ENCODE data around the gene BACE2.
"Not testable (repeated sequence)": the region's sequence is repeated elsewhere in the genome, so short reads cannot be mapped to it uniquely, and the experiment has no call there.

BACE2 gene

DNA sequence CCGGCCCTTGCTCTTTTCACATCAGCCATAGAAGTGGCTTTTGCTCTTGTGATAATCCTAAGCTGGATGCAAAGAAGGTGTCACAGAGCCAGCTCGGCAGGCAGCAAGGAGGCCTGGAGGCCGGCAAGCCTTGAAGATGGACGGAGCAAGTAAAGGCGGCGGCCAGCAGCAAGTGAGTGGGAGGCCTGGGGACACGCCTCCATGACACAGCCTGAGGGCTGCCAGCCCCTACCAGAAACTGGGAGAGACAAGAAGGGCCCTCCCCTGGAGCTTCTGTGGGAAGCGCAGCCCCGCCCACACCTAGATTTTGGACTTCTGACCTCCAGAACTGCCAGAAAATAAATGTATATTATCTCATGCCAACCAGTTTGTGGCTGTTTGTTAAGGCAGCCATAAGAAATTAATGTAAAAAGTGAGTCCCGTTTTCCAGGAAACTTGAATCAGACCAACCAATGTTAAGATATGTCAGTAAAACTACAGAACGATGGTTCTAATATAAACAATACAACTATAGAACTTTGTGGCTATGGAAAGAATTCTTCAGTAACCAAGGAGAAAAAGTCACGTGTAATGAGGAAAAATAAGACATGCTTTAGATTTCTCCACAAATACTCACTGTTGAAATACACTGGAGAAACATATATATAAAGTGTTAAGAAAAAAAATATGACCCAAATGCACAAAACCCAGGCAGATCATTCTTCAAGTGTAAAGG lies 49.9 kb downstream of the BACE2 start:
- no peak for DNase-seq

DNA sequence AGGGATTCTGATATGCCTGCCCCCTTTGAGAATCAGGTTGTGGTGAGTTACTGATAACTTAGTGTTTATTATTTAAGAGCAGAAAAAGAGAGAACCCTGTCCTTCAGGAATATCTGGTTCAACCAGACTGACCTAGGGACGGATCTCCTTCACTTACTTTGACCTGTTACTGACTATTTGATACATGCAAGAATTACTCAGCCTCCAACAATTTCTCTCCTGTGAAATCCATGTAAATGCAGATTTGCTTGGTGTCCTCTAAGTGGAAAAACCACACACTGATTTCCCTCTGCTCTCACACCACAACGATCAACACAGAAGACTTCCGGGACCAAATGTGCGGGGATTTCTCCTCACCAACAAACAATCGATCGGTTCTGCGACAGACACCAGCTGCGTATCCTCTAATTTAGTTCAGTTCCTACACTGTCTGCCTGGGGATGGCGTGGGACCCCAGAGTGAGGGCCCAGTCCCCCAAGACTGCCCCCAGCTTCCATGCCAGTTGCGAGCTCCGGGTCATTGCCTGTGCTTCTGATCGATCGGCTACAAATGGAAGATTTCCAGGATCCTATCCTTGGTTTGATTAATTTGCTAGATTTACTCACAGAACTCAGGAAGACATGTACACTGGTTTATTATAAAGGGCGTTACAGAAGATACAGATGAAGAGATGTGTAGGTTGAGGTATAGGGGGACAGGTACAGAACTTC lies 51.7 kb downstream of the BACE2 start:
- DNase-seq = no peak

DNA sequence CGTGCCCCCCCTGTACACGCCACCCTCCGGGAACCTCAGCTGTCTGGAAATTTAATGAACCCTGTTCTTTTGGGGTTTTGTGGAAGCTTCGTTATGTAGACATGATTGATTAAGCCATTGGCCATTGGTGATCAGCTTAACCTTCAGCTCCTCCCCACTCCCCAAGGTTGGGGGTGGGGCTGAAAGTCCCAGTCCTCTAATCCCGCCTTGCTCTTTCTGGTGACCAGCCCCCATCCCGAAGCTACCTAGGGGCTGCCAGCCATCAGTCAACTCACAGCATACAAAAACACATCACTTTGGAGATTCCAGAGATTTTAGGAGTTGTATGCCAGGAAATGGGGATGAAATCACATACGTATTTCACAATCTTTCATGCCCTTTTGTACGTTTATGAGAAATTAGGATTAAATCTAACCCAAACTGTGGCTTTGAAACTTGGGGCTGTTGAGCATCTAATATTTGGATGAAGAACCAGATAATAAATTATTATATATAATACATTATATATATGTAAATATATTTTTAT lies 52.3 kb downstream of the BACE2 start:
- DNase-seq = no peak

DNA sequence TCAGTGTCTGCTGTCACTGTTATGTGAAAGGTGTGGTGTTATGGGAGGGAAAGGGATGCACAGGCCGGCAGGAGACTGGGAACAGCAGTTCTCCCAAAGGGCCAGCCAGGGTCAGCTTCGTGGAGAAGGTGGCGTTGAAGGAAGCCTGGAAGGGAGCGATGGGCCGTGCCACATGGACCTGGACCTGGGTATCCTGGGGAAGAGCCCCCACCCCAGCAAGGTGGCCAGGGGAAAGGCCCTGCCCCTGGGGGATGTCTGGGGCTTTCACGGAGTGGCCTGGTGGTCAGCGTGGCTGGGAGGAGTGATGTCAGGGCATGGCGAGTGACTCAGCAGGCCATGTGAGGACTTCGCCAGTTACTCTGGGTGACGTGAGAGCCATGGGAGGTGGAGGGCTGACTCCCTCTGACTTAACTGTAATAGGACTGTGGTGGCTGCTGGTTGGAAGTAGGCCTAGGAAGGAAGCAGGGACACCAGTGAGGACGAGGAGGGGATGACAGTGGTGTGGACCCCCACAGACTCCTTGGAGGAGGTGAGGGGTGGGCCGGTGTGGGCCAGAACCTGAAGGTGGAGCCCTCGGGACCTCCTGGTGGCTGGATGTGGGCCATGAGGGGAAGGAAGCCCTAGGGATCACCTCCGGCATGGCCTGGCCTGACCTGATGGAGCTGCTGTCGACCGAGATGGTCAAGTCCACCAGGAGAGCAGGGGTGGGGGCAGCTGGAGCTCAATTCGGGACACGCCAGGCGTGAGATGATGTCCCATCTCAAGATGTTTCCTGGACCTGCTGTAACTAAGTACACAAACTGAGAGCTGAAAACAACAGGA lies 54.5 kb downstream of the BACE2 start:
- DNase-seq = no peak

DNA sequence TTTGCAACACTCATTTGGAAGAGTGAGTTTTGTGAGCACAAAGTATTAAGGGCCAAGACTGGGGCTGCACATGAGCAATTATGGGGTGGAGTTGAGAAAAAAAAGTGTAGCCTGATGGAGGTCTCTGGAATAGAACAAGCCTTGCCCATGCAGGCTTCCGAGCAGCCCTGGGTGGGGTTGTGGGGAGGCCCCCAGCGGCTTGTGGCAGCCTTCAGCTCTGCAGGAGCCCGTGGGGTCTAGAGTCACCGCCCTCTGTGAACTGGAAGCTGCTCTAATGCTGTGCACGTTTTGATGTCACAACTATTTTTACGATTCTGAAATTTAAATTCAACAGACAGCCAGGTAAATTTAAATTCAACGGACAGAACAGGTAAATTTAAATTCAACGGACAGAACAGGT lies 58.9 kb downstream of the BACE2 start:
- DNase-seq = no peak

DNA sequence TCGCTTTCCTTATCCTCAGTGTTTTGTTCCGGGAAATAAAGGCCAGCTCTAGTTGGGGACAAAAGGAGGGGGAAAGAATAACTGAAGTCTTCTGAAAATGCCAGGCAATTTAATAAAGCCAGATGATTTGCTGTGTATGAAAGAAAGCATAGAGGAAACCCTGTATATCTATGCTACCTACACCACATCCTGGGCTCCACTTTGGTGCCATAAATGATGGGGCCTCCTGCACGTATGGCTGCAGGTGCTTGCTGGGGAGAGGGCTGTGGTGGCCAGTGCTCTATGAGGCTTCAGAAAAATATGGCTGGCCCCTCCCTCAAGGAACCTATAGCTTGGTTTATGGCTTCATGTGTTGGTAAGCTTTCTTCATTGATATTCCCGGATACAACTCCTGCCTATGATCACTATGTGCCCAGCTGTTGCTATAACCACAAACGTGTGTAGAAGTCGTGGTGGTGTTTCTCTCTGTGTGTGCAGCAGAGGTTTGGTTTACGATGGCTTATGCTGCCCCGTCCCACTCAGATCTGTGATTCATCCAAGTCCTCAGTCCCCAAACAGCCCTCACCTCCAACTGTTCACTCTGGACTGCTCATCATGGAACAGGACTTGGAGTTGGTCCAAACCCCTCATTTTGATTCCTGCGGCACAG lies 59.5 kb downstream of the BACE2 start:
- DNase-seq = no peak

DNA sequence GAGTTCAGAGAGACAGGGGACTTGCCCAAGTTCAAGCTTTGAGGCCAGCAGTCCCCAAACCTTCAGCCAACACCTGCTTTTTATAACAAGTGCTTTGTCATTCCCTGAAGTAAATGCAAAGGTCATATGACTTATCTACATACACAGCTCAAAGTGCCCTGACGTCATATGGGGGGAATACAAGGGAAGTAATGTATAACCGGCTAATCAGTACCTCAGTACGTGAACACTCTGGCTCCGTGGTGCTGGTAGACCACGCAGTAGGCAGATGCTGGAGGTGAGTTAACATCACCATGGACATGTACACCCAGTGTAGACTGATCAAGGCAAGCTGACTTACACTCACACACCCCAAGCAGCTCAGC lies 60.0 kb downstream of the BACE2 start:
- no peak for DNase-seq

DNA sequence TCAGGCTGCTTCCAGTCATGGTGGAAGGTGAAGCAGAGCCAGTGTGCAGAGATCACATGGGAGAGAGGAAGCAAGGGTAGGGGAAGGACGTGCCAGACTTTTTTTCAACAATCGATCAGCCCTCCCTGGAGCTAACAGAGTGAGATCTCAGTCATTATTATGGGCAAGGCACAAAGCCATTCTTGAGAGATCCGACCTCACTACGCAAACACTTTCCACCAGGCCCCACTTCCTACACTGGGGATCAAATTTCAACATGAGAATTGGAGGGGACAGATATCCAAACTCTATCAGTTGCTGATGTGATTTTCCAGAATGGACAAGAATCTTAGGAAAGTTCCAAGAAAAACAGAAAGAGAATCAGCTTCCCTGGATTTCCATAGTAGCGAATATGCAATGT lies 60.5 kb downstream of the BACE2 start:
- DNase-seq = no peak

DNA sequence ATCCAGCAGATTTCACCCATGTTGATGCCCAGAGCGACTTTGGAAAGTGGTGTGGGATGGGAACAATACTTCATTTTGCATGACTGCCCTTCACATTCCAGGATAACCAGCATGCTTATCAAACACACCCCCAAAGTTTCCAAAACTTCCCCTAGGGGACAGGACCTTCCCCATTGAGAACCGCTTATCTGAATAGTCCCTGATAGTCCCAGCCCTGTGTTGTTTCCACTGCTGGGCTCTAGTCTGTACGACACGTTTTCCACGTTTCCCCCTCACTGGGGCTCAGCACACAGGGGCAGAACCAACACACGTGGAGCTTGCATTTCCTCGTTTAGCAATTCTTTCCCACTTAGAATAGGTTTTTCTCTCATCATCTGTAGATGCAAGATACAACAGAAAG lies 61.0 kb downstream of the BACE2 start:
- DNase-seq = no peak

DNA sequence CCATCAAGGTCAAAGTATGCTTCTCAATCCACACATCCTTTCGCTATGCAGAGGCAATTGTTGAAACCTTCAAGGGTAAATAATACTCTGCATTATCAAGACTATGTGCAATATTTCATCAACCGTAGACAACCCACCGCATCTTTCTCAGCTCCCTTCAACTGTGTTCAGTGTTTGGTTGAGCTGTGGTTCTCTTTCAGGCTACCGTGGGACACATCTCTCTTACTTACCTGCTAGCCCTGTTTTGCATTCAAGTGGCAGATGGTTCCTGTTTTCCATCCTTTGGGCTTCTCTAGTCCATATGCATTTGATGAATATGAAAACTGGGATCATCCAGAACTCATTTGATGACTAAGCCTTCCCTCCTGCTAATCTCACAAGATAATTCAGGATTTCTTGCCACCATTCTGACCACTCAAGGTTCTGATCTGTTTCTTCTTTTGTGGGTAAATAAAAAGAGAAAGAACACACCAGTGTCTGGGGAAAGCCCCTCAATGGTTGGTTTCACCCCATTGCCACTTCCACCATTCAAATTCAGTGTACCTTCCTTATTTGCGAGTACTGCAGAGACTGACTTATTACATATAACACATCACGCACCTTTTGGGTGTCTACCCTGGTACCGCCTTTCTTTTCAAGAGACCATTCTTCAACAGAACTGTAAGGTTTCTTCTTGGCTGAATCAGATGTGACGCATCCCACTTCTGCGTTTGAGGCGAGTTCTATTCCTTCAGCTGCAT lies 61.7 kb downstream of the BACE2 start:
- no peak for DNase-seq

DNA sequence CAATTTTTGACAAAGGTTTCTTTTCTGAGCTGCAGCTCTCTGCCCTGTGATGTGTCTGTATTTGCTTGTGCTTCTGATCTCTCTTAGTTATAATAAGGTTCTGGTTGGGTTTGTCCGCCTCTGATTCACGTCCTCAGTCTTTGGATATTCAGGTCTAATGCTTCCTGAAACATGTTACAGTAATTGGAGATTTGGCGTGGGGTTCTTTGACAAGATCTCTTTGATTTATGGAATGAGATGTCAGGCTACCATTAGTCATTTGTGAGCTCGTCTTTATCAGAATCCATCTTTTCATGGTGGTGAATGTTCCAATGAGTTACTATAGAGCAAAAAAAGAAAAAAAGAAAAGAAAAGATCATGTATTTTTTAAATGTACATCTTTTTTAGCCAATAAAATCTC lies 62.5 kb downstream of the BACE2 start:
- no peak for DNase-seq

DNA sequence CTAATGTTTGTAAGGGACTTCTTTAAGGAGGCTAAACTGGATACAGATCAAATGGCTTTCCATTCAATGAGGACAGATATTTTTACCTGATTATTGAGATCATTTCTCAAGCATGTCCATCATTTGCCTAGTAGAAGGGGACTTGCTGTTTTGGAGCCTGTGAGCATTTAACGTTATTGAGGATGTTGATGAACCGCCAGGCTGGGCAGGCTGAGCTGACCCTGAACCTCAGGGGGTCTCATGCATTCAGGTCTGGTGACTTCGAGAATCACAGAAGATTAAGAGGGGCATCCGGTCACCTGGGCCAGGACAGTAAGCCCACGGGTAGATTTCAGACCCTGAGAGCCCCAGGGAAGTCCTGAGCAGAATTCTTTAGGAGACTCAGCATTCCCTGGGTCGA lies 63.1 kb downstream of the BACE2 start:
- DNase-seq = no peak

DNA sequence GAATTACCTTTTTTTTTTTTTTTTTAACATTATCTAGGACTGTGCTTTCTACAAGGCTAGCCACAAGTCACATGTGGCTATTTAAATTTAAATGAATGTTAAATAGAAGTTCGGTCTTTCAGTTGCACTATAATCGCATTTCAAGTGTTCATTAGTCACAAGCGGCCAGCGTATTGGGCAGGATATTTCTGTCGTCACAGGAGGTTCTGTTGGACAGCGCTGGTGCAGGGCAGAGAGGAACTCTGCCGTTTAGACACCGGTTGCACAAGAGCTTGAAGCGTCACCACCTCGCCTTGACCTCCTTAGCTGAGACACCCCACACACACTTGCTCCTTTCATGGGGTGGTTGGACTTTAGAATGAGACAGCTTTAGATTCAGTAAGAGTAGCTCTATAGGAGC lies 64.1 kb downstream of the BACE2 start:
- no peak for DNase-seq

DNA sequence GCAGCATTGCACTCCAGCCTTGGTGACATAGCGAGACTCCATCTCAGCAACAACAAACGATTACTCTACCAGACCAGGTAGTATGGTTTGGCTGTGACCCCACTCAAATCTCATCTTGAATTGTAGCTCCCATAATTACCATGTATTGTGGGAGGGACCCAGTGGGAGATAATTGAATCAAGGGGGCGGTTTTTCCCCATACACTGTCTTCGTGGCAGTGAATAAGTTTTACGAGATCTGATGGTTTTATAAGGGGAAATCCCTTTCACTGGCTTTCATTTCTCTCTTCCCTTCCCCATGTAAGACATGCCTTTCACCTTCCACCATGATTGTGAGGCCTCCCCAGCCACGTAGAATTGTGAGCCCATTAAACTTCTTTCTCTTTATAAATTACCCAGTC lies 66.0 kb downstream of the BACE2 start:
- DNase-seq = no peak

DNA sequence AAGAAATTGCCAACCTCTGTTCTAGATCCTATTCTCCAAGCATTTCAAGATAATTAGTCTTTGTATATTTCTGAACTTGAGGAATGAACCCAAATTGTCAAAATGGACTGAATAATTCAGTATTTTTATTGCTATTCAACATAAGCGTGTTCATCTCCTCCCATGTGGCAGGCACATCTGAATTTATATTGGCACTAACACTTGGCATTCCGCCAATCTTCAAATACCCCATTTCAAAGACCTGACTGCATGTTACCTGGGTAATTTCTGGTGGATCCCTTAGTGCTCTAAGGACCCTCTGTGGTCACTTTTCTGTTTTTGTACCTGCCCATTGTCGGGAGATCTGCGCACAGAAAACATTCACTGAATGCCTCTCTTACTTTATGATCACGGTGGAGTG lies 66.6 kb downstream of the BACE2 start:
- DNase-seq = peak; percentile 21

DNA sequence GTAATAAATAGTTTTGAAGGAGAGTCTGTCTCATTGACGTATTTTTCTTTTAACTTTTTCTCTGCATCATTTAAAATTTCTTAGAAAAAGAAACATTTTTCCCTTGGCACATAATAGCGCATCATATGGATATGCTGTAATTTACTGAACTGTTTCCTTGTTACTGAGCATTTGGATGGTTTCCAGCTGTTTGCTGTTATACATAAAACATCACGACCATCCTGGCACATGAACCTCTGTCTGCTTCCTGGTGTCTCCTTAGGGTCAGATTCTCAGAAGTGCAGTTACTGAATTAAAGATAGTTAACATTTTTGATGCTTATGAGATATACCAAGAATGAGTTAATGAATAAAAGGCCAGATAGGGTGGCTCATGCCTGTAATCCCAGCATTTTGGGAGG lies 67.2 kb downstream of the BACE2 start:
- peak; percentile 68 for DNase-seq

DNA sequence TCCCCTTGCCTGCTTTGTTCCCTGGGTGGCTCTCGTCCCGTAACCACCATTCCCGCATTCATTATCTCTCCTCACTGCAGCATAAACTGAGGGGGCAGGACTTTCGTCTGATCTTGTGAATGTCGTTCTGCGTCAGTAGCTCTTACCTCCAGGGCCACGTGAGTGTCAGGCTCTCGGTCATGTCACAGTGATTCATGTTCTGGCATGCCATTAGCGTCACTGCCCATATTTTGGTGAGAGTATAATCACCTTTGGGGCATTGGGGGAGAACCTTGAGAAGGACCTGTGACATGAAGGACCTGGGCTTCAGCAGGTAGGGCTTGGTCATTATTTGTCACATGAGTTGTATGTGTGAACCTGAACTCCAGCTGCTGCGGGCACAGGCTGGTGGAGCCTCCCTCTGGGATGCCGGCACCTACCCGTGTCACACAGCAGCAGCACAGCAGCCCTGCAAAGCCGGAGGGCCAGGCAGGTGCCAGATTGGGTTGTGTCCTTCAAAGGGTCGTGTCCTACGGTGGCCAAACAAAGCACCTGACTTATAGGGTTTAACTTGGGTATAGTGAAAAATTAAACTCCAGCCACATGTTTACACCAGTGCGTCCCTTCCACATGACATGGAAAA lies 68.5 kb downstream of the BACE2 start:
- DNase-seq = no peak

DNA sequence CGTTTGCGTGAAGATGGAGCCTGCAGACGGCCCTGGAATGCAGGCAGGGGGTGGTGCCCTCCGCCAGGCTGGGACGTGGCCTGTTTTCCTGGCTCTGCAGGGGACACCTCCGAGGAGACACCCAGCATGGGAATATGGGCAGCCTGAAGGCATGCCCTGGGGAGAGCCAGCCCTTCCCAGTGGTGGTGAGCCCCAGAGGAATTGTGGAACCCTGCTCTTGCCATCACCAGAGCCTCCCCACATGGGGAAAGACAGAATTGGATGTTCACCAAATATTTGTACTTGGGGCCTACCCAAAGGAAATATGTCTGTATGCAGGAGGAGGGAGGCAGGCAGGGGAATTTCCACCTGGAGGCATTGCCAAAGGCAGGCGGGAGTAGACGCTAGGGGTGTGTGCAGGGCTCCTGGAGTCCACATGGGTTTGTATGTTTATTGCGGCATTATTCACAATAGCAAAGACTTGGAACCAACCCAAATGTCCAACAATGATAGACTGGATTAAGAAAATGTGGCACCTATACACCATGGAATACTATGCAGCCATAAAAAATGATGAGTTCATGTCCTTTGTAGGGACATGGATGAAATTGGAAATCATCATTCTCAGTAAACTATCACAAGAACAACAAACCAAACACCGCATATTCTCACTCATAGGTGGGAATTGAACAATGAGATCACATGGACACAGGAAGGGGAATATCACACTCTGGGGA lies 70.3 kb downstream of the BACE2 start:
- not testable (repeated sequence) for DNase-seq

DNA sequence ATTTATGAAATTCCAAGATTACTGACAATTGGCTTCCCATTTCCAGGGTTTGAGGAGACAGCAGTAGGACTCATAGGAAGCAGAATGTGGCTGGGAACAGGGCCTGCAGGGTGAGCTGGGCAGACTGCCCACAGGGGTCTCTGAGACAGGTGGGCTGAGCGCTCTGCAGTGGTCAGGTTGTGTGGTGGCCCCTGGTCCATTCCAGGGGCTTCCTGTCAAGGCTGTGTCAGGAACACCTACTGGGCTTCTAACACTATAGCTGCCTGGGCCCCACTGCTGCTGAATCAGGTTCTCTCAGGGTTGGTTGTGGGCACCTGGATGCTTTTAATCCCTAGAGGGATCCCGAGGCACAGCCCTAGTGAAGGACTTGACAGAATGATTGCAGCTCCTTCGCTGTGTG lies 72.1 kb downstream of the BACE2 start:
- no peak for DNase-seq

DNA sequence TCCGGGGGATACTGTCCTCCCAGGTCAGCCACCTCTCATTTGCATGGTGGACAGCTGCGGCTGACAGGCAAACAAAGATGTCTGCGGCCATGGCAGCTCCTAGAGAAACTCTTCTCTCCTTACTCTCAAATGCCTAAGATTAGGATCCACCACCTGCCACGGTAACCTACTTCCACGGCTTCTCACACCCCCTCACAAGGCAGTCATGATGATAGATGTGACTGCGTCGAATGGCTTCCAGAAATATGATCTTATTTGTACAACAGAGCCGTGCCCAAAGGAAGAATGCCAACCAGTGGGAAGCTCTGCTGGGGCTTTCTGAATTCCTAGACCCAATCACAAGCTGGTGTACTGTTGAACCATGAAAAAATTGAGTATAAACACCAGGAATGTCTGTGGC lies 73.4 kb downstream of the BACE2 start:
- DNase-seq = peak; percentile 18

DNA sequence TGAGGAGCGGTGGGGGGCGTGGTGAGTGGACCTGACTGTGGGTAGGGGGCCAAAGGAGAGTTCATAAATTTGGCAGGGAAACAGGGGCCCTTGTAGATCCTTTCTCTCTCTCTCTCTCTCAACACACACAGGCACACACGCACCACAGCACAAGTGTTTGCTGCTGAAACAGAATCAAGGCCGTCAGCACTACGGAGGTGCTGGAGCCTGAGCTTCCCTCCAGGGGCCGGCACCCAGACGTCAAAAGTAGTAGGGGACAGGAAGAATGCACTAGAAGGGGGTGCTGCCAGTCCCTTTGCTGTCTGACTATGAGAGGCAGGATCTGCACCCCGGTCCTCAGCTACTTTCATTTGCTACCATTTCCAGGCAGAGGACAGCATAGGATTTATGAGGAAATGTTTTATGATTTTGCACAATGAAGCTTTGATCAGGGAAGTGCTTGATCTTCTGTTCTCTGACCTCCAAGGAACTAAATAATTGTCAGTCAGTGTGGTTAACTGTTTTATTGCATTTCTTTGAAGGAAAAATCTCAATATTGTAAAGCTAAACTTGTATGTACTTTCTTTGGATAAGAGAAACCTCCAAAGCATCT lies 74.4 kb downstream of the BACE2 start:
- DNase-seq = no peak

Measured in DMS153 (cell line).